Measurements from ENCODE around the gene UBN1.

Gene UBN1

GRCh38 chr16:4814046-4814445 is 33.2 kb upstream of the UBN1 start:
- DNase-seq, result no peak

GRCh38 chr16:4814542-4815173 is 32.6 kb upstream of the UBN1 start:
- no peak for DNase-seq

- DNase-seq, result peak in 3 of 56 donors; percentile 8 to 29 (median 12)
Observed at GRCh38 chr16:4820652-4821051, 26.6 kb upstream of the UBN1 start.

- DNase-seq, result no peak
Observed at GRCh38 chr16:4825196-4825595, 22.1 kb upstream of the UBN1 start.

DNA sequence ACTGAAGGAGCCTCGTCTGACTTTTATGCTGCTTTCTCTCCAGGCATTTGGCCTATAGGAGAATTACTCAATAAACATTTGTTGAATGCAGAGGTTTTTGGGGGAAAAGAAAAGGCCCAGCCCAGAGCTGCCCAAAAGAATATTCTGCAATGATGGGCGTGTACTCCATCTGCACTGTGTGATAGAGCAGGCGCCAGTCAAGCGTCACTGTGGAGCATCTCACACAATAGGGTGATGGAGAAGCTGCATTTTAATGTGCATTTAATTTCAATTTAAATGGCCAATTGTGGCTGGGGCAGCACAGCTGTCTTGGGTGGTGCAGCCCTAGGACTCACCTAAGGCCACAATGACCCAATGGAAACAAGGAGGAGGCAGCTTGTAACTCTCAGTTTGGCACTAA is 20.8 kb upstream of the UBN1 start:
- no peak for DNase-seq

DNA sequence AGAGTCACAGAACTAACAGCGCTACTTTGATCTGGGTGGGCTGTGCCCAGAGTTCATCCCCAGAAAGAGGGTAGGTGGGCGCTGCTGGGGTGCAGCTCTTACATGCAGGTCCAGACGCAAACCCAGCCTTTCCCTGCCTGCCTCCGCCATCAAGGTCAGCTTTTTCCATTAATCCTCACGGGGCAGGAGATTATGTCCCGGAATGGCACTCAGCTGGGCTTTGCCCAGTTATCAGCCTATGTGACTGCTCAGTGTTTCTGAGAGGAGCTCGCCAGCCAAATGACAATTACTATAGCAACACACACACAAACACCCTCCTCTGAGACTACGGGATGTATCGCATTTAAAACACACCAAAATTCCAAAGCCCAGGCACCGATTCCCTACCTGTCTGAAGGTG is 20.3 kb upstream of the UBN1 start:
- DNase-seq, result no peak

GRCh38 chr16:4828567-4829321 is 18.5 kb upstream of the UBN1 start:
- DNase-seq, result no peak

DNA sequence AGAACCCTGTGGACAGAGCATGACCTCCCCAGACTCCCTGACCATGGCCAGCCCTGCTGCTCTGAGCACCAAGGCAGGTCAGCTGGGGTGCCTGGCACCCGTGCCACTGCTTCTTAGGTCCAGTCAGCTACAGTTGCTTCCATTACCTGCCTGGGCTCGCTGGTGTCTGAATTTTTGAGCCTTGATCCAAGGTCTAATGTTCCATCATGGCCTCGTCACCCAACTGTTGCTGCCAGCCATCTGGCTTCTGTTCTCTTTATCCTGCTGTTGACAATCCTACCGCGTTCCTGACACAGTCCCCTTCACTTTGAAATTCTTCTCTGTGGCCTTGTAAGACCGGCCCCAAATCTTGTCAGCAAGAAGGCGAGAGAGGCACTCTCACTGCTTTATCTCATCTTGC is 16.9 kb upstream of the UBN1 start:
- no peak for DNase-seq

GRCh38 chr16:4831616-4832015 is 15.7 kb upstream of the UBN1 start:
- DNase-seq, result no peak

- no peak for DNase-seq
Observed at GRCh38 chr16:4832698-4833343, 14.5 kb upstream of the UBN1 start.

DNA sequence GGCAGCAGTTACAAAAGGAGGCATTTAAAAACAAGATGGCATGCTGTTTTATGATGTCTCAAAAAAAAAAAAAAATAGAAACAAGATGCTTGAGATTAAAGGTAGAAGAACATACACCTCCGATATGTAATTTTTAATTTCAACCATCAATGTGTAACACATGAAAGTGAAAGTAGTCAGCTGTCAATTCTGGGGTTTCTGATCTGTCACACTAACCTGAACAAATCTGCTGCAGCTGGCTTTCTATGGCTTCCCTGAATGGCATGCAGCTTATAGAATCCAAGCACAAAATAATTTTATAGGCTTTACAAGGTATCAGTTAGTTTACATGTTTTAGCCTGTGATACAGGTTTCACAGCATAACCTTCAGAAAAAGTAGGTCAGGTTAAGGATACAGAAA is 13.7 kb upstream of the UBN1 start:
- no peak for DNase-seq

- DNase-seq, result no peak
Observed at GRCh38 chr16:4836727-4837126, 10.6 kb upstream of the UBN1 start.

- no peak for DNase-seq
Observed at GRCh38 chr16:4837733-4838501, 9.4 kb upstream of the UBN1 start.

GRCh38 chr16:4839942-4840341 is 7.3 kb upstream of the UBN1 start:
- DNase-seq, result no peak

DNA sequence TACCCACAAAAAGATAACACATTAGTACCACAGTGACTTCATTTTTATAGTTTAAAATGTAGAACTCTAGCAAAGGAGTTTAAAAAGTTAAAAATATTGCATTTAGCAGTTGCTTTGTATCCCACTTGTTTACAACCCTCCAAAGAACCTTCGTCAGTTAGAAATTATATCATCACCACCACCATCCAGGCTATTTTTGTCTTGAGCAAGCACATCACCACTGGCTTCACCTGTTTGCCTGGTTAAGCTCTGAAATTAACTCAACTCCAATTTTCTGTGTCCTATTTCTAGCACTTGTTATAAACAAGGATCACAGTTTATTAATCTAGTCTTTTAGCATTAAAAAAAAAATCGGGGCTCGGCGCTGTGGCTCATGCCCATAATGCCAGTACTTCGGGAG is 6.3 kb upstream of the UBN1 start:
- no peak for DNase-seq

GRCh38 chr16:4846503-4846900 is 779 bp upstream of the UBN1 start:
- peak in 33 of 56 donors; percentile 5 to 67 (median 38) for DNase-seq

DNA sequence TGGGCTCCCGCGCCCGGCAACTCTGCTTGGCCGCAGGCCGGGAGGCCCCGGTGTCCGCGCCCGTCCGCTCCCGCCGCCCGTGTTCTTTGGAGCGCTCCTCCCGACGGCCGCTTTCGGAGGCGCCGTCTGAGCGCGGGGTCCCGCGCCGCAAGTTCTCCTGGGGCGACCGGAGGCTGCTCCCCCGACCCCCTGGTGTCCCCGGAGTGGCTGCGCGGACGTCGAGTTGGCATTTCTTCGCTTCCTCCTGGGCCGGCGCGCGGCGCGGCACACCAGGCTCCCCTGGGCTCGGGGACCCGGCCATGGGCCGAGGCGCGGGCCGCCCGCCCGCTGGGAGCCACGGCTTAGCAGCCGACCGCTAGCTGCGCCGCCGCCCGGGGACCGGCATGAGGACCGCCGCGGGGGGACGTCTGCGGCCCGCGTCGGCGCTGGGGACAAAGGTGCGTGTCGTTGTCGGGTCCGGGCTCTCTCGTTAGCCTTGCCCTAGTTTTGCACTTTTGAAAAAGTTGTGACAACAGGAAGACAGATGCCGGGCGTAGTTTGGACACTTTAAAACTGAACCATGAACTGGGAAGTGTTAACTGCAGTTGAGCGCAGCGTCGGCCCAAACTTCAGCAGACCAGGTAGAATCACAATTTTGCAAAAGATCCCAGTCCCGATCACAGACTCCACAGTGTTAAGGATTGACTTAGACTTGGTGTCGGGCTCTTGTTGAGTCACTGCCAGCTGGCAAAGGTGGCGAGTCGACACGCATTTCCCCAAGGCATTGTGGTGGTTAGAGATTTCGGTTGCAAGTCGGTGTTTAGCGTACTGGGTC is 700 bp downstream of the UBN1 start:
- DNase-seq, result peak in 10 of 56 donors; percentile 3 to 38 (median 19)

- DNase-seq, result no peak
Observed at GRCh38 chr16:4850211-4850610, 2.9 kb downstream of the UBN1 start.

- no peak for DNase-seq
Observed at GRCh38 chr16:4852221-4852872, 5.1 kb downstream of the UBN1 start.

DNA sequence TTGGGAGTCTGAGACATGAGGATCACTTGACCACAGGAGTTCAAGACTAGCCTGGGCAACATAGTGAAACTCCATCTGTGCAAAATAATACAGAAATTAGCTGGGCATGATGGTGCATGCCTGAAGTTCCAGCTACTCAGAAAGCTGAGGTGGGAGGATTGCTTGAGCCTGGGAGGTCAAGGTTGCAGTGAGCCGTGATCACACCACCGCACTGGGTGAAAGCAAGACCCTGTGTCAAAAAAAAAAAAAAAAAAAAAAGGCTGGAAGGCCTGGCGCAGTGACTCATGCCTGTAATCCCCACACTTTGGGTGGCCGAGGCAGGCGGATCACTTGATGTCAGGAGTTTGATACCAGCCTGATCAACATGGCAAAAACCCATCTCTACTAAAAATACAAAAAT is 8.1 kb downstream of the UBN1 start:
- DNase-seq, result no peak

DNA sequence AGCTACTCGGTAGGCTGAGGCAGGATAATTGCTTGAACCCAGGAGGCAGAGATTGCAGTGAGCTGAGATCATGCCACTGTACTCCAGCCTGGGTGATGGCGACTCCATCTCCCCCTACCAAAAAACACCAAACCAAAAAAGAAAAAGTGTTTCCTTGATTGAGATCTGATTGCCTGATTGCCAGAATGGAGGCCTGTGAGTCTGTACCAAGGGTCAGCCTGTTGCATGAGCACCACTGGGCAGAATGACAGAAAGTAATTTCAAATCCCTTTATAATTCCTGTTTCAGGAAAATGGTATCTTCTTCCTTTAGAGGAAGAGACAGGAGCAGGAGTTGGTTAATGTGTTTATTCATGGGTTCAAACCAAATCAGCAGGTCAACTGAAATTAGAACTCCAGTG is 8.5 kb downstream of the UBN1 start:
- DNase-seq, result no peak

Data from amygdala (tissue), 56 donors.